ENCODE measurements around the gene INTS1.
"Not testable (repeated sequence)": the region's sequence is repeated elsewhere in the genome, so short reads cannot be mapped to it uniquely, and the experiment has no call there.

INTS1 gene

GRCh38 chr7:1444214-1444924 is 59.8 kb downstream of the INTS1 start:
- H3K4me3 ChIP-seq (ENCODE audit: low read depth, low read length), result no peak overlapping the region
- H3K9ac ChIP-seq, result no peak overlapping the region
- no peak overlapping the region for H3K27ac ChIP-seq
- no peaks in the 10 kb centered on the region for H3K4me1 ChIP-seq
- no peaks in the 10 kb centered on the region for H3K79me2 ChIP-seq
- H2AFZ ChIP-seq, result no peak overlapping the region
- H3K27me3 ChIP-seq (ENCODE audit: control insufficient read depth, insufficient read depth, low read length), result no peaks in the 10 kb centered on the region
- H3K9me3 ChIP-seq (ENCODE audit: control insufficient read depth, low read length), result no peaks in the 10 kb centered on the region
- H3K36me3 ChIP-seq (ENCODE audit: control insufficient read depth, insufficient read depth, low read length), result no peaks in the 10 kb centered on the region
- TF ChIP-seq CTCF (IDR thresholded peaks at IDR 0.05), result no peak
- no peak overlapping the region for H3K4me2 ChIP-seq (ENCODE audit: low read length)

GRCh38 chr7:1443587-1444200 is 60.5 kb downstream of the INTS1 start:
- not testable (repeated sequence) for H3K36me3 ChIP-seq (ENCODE audit: control insufficient read depth, insufficient read depth, low read length); H3K9ac ChIP-seq; H3K4me2 ChIP-seq (ENCODE audit: low read length); H3K4me3 ChIP-seq (ENCODE audit: low read depth, low read length); H3K4me1 ChIP-seq; H2AFZ ChIP-seq; H3K79me2 ChIP-seq; H3K27me3 ChIP-seq (ENCODE audit: control insufficient read depth, insufficient read depth, low read length); H3K9me3 ChIP-seq (ENCODE audit: control insufficient read depth, low read length); H3K27ac ChIP-seq

GRCh38 chr7:1442355-1443124 is 61.6 kb downstream of the INTS1 start:
- Histone ChIP-seq H3K27me3 (ENCODE audit: control insufficient read depth, insufficient read depth, low read length) (no peaks in the 10 kb centered on the region), H3K79me2 (no peaks in the 10 kb centered on the region), H3K4me3 (ENCODE audit: low read depth, low read length) (no peak overlapping the region), H3K9ac (no peak overlapping the region), H3K9me3 (ENCODE audit: control insufficient read depth, low read length) (no peaks in the 10 kb centered on the region), H3K27ac (no peak overlapping the region), H3K4me2 (ENCODE audit: low read length) (no peak overlapping the region), H2AFZ (no peak overlapping the region), H3K36me3 (ENCODE audit: control insufficient read depth, insufficient read depth, low read length) (no peaks in the 10 kb centered on the region), H3K4me1 (no peaks in the 10 kb centered on the region)
- no peak for TF ChIP-seq CTCF (IDR thresholded peaks at IDR 0.05)

- Histone ChIP-seq H3K9me3 (ENCODE audit: control insufficient read depth, low read length) (no peaks in the 10 kb centered on the region), H3K4me1 (no peaks in the 10 kb centered on the region), H3K27ac (no peak overlapping the region), H3K27me3 (ENCODE audit: control insufficient read depth, insufficient read depth, low read length) (no peaks in the 10 kb centered on the region), H3K4me3 (ENCODE audit: low read depth, low read length) (no peak overlapping the region), H3K36me3 (ENCODE audit: control insufficient read depth, insufficient read depth, low read length) (no peaks in the 10 kb centered on the region), H3K9ac (no peak overlapping the region), H3K4me2 (ENCODE audit: low read length) (no peak overlapping the region), H3K79me2 (no peaks in the 10 kb centered on the region), H2AFZ (no peak overlapping the region)
- TF ChIP-seq CTCF (IDR thresholded peaks at IDR 0.05), result no peak
Measured at GRCh38 chr7:1441615-1442354, 62.4 kb downstream of the INTS1 start.

GRCh38 chr7:1440620-1441019 is 63.6 kb downstream of the INTS1 start:
- Histone ChIP-seq H2AFZ (no peak overlapping the region), H3K27ac (no peak overlapping the region), H3K9ac (no peak overlapping the region), H3K4me1 (no peaks in the 10 kb centered on the region), H3K4me2 (ENCODE audit: low read length) (no peak overlapping the region), H3K4me3 (ENCODE audit: low read depth, low read length) (no peak overlapping the region), H3K79me2 (no peaks in the 10 kb centered on the region), H3K9me3 (ENCODE audit: control insufficient read depth, low read length) (no peaks in the 10 kb centered on the region), H3K36me3 (ENCODE audit: control insufficient read depth, insufficient read depth, low read length) (no peaks in the 10 kb centered on the region), H3K27me3 (ENCODE audit: control insufficient read depth, insufficient read depth, low read length) (no peaks in the 10 kb centered on the region)
- TF ChIP-seq CTCF (IDR thresholded peaks at IDR 0.05), result no peak

Measured in parathyroid adenoma (tissue), 2 donors.